H9 (cell line): Measurements from ENCODE around the gene TNFRSF1B. TPM values are rescaled to one million over a fixed set of nuclear protein-coding genes. Genes with fewer than 3 reads are reported as not detected.

Source experiments
- DNase-seq: peaks from one replicate; pipeline ENCODE4 v3.0.0-alpha.2; 2017
- H2AFZ ChIP-seq: one replicate; pipeline ENCODE4 v1.6.1; 2013; ENCODE audit warnings: mild to moderate bottlenecking, low read length, control low read depth, moderate library complexity
- H2AK5ac ChIP-seq: 2 replicates; pipeline ENCODE4 v1.6.1; 2013; ENCODE audit warnings: low read length, control low read depth, mixed read lengths; ENCODE audit not compliant: insufficient read length
- H2BK120ac ChIP-seq: one replicate; pipeline ENCODE4 v1.6.1; 2013; ENCODE audit warnings: low read depth, mild to moderate bottlenecking, low read length, control low read depth, inconsistent platforms; ENCODE audit not compliant: poor library complexity, severe bottlenecking
- H2BK12ac ChIP-seq: 2 replicates; pipeline ENCODE4 v1.6.1; 2013; ENCODE audit warnings: low read length, control low read depth, mixed read lengths, low read depth; ENCODE audit not compliant: insufficient read length
- H2BK15ac ChIP-seq: 2 replicates; pipeline ENCODE4 v1.6.1; 2013; ENCODE audit warnings: low read depth, low read length, control low read depth
- H2BK20ac ChIP-seq: one replicate; pipeline ENCODE4 v1.6.1; 2013; ENCODE audit warnings: low read depth, mild to moderate bottlenecking, low read length, control low read depth, inconsistent platforms; ENCODE audit not compliant: poor library complexity, severe bottlenecking
- H2BK5ac ChIP-seq: 2 replicates; pipeline ENCODE4 v1.6.1; 2013; ENCODE audit warnings: low read length, control low read depth, mixed read lengths; ENCODE audit not compliant: insufficient read length
- H3K14ac ChIP-seq: 2 replicates; pipeline ENCODE4 v1.6.1; 2013; ENCODE audit warnings: low read length, control low read depth; ENCODE audit not compliant: insufficient read depth
- H3K18ac ChIP-seq: 2 replicates; pipeline ENCODE4 v1.6.1; 2013; ENCODE audit warnings: low read depth, mild to moderate bottlenecking, mixed read lengths, low read length, control low read depth; ENCODE audit not compliant: insufficient read length
- H3K23ac ChIP-seq: 2 replicates; pipeline ENCODE4 v1.6.1; 2013; ENCODE audit warnings: low read length, control low read depth, mixed read lengths, low read depth; ENCODE audit not compliant: insufficient read length
- H3K23me2 ChIP-seq: 2 replicates; pipeline ENCODE4 v1.6.1; 2013; ENCODE audit warnings: low read depth, mild to moderate bottlenecking, mixed read lengths, low read length, control low read depth; ENCODE audit not compliant: insufficient read length, poor library complexity, severe bottlenecking
- H3K27ac ChIP-seq: 2 replicates; pipeline ENCODE4 v1.5.1; 2013; ENCODE audit warnings: low read length, control low read depth, mixed read lengths, low read depth; ENCODE audit not compliant: insufficient read length
- H3K27me3 ChIP-seq: 2 replicates; pipeline ENCODE4 v1.6.1; 2013; ENCODE audit warnings: low read length, control low read depth, inconsistent platforms; ENCODE audit not compliant: insufficient read depth
- H3K4ac ChIP-seq: 2 replicates; pipeline ENCODE4 v1.6.1; 2013; ENCODE audit warnings: low read depth, mild to moderate bottlenecking, control low read depth, inconsistent platforms, low read length, moderate library complexity
- H3K4me1 ChIP-seq: 2 replicates; pipeline ENCODE4 v1.6.1; 2013; ENCODE audit warnings: low read length, control low read depth, inconsistent platforms; ENCODE audit not compliant: insufficient read depth
- H3K4me2 ChIP-seq: 2 replicates; pipeline ENCODE4 v1.6.1; 2013; ENCODE audit warnings: low read length, control low read depth, mixed read lengths; ENCODE audit not compliant: insufficient read length, insufficient read depth
- H3K56ac ChIP-seq: 2 replicates; pipeline ENCODE4 v1.6.1; 2013; ENCODE audit warnings: low read depth, mild to moderate bottlenecking, mixed read lengths, low read length, control low read depth; ENCODE audit not compliant: insufficient read length
- H3K79me1 ChIP-seq: 2 replicates; pipeline ENCODE4 v1.6.1; 2013; ENCODE audit warnings: low read depth, mild to moderate bottlenecking, moderate library complexity, low read length, control low read depth, inconsistent platforms; ENCODE audit not compliant: insufficient read depth, poor library complexity, severe bottlenecking
- H3K79me2 ChIP-seq: 2 replicates; pipeline ENCODE4 v1.6.1; 2013; ENCODE audit warnings: low read length, control low read depth, inconsistent platforms; ENCODE audit not compliant: insufficient read depth
- H3K9ac ChIP-seq: 2 replicates; pipeline ENCODE4 v1.6.1; 2013; ENCODE audit warnings: low read length, control low read depth, mixed read lengths; ENCODE audit not compliant: insufficient read length; ENCODE audit errors: extremely low read depth
- H3K9me3 ChIP-seq: one replicate; pipeline ENCODE4 v1.6.1; 2013; ENCODE audit warnings: low read depth, low read length, inconsistent platforms; ENCODE audit not compliant: control insufficient read depth
- H3T11ph ChIP-seq: one replicate; pipeline ENCODE4 v1.6.1; 2013; ENCODE audit warnings: mild to moderate bottlenecking, low read length, control low read depth, inconsistent platforms
- H4K20me1 ChIP-seq: one replicate; pipeline ENCODE4 v1.6.1; 2013; ENCODE audit not compliant: control insufficient read depth, insufficient read length, insufficient read depth
- H4K5ac ChIP-seq: 2 replicates; pipeline ENCODE4 v1.6.1; 2013; ENCODE audit warnings: low read depth, mild to moderate bottlenecking, mixed read lengths, low read length, control low read depth; ENCODE audit not compliant: insufficient read length
- H4K8ac ChIP-seq: replicated peaks from 2 replicates; pipeline ENCODE4 v1.6.1; 2013; ENCODE audit warnings: low read length, control low read depth, mixed read lengths, low read depth; ENCODE audit not compliant: insufficient read length
- H4K91ac ChIP-seq: 2 replicates; pipeline ENCODE4 v1.6.1; 2013; ENCODE audit warnings: low read depth, mild to moderate bottlenecking, moderate library complexity, mixed read lengths, low read length, control low read depth; ENCODE audit not compliant: insufficient read length
- H3K27ac Mint-ChIP-seq, 3 experiments: 2 replicates in 2 of 3; 3 replicates in 1 of 3; pipeline ENCODE4 v1.8.0; 2020 to 2021; ENCODE audit warnings: mixed read lengths in 3 of 3, mild to moderate bottlenecking in 1 of 3, moderate library complexity in 1 of 3
- H3K27me3 Mint-ChIP-seq: 2 replicates; pipeline ENCODE4 v1.8.0; 2021; ENCODE audit warnings: low read depth, mild to moderate bottlenecking, moderate library complexity, mixed read lengths
- H3K36me3 Mint-ChIP-seq, 3 experiments: 2 replicates in 2 of 3; 3 replicates in 1 of 3; pipeline ENCODE4 v1.8.0; 2020 to 2021; ENCODE audit warnings: low read depth in 3 of 3, mixed read lengths in 3 of 3; ENCODE audit not compliant: insufficient read depth in 1 of 3
- H3K4me1 Mint-ChIP-seq, 2 experiments: 2 replicates each; pipeline ENCODE4 v1.8.0; 2020; ENCODE audit warnings: mixed read lengths in 2 of 2
- H3K4me3 Mint-ChIP-seq, 2 experiments: 2 replicates in 1 of 2; 3 replicates in 1 of 2; pipeline ENCODE4 v1.8.0; 2020 to 2021; ENCODE audit warnings: mild to moderate bottlenecking in 2 of 2, mixed read lengths in 2 of 2, moderate library complexity in 1 of 2
- H3K9me3 Mint-ChIP-seq, 2 experiments: 2 replicates in 1 of 2; 3 replicates in 1 of 2; pipeline ENCODE4 v1.8.0; 2020; ENCODE audit warnings: mild to moderate bottlenecking in 2 of 2, mixed read lengths in 2 of 2, moderate library complexity in 1 of 2
- WGBS: extraction: QIAGEN DNeasy Blood & Tissue Kit; methylation state at CpG from one replicate; pipeline ENCODE4 v1.1.7; 2013; ENCODE audit warnings: missing lambda C conversion rate, low lambda C conversion rate, mixed read lengths; ENCODE audit not compliant: insufficient read length; ENCODE audit errors: extremely low coverage; 5-methylcytosine and 5-hydroxymethylcytosine counted together
- total RNA-seq: library from RNA; stranded (reverse); gene quantifications from 2 replicates; pipeline ENCODE4 v1.2.1, GENCODE V29; 2021
- TF ChIP-seq, protein P1 (sequence below): fragments of 200-600 bp; sonication (generic); conservative IDR thresholded peaks from 3 replicates; pipeline ENCODE4 v1.8.0; 2021; ENCODE audit warnings: antibody characterized with exemption, mild to moderate bottlenecking

Gene TNFRSF1B
- total RNA-seq, 1 experiment from 2014 or later, result 0.57 TPM

DNA sequence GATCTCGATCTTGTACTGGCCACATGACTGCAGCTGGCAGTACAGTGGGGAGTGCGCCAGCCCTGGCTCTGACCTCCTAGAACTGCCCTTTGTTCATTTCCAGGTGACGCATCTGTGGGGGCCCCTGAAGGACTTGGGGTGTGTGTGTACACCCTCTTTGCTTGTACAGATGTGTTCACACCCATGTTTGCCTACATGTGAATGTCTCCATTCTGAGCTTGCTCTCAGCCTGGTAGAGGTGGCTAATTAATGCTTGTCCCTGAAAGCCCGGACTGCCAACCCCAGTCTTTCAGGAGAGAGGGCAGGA, 19.8 kb downstream of the TNFRSF1B start:
- Histone ChIP-seq H4K5ac (no peak overlapping the region), H3K9me3 (no peaks in the 10 kb centered on the region), H3K4ac (no peak overlapping the region), H2BK12ac (no peak overlapping the region), H3K18ac (no peak overlapping the region), H4K8ac (no peak overlapping the region), H2BK15ac (no peak overlapping the region), H3K9ac (no peak overlapping the region), H3T11ph (no peak overlapping the region), H3K23ac (no peak overlapping the region), H3K27ac (no peak overlapping the region), H3K79me1 (no peaks in the 10 kb centered on the region), H2AK5ac (no peak overlapping the region), H2BK20ac (no peak overlapping the region), H3K56ac (no peak overlapping the region), H3K14ac (no peak overlapping the region), H3K23me2 (no peaks in the 10 kb centered on the region), H2BK5ac (no peak overlapping the region), H3K4me2 (no peak overlapping the region), H4K20me1 (no peaks in the 10 kb centered on the region), H3K4me1 (no peaks in the 10 kb centered on the region; the same call in 1 of the 2 replicates), H3K27me3 (no peaks in the 10 kb centered on the region), H2BK120ac (no peak overlapping the region), H3K79me2 (no peaks in the 10 kb centered on the region), H2AFZ (no peak overlapping the region), H4K91ac (no peak overlapping the region)
- H3K4me3 Mint-ChIP-seq, result no peak overlapping the region
- peaks cover 0 to 4% of the 10 kb centered on the region in 2 experiments; a peak in 4 of 5 replicates for H3K9me3 Mint-ChIP-seq
- DNase-seq, result no peak
- peaks cover 18 to 35% of the 10 kb centered on the region in 2 experiments for H3K4me1 Mint-ChIP-seq
- no peak overlapping the region for H3K27ac Mint-ChIP-seq
- no CpG with 5 or more reads among the region's 4 CpGs for WGBS
- peaks cover 6% of the 10 kb centered on the region for H3K27me3 Mint-ChIP-seq
- H3K36me3 Mint-ChIP-seq, result peaks cover 0 to 5% (median 1%) of the 10 kb centered on the region in 3 experiments; a peak in 3 of 7 replicates
- TF ChIP-seq, protein P1, sequence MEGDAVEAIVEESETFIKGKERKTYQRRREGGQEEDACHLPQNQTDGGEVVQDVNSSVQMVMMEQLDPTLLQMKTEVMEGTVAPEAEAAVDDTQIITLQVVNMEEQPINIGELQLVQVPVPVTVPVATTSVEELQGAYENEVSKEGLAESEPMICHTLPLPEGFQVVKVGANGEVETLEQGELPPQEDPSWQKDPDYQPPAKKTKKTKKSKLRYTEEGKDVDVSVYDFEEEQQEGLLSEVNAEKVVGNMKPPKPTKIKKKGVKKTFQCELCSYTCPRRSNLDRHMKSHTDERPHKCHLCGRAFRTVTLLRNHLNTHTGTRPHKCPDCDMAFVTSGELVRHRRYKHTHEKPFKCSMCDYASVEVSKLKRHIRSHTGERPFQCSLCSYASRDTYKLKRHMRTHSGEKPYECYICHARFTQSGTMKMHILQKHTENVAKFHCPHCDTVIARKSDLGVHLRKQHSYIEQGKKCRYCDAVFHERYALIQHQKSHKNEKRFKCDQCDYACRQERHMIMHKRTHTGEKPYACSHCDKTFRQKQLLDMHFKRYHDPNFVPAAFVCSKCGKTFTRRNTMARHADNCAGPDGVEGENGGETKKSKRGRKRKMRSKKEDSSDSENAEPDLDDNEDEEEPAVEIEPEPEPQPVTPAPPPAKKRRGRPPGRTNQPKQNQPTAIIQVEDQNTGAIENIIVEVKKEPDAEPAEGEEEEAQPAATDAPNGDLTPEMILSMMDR, result no peak
